ENCODE results near the gene SDR9C7. TPM values are rescaled to one million over a fixed set of nuclear protein-coding genes. Genes with fewer than 3 reads are reported as not detected.

The SDR9C7 gene
- total RNA-seq, 1 donor from 2014 or later, result not detected

GRCh38 chr12:56951582-56952339 lies 17.6 kb upstream of the SDR9C7 start:
- no peak for FAIRE-seq
- H3K4me2 ChIP-seq (ENCODE audit: low read length), result no peak overlapping the region
- Mint-ChIP-seq H3K27ac (ENCODE audit: unreplicated experiment) (no peak overlapping the region), H3K4me1 (ENCODE audit: low read depth, unreplicated experiment) (no peaks in the 10 kb centered on the region), H3K27me3 (ENCODE audit: low read depth, unreplicated experiment) (peaks cover 29% of the 10 kb centered on the region), H3K9me3 (ENCODE audit: unreplicated experiment) (peaks cover 3% of the 10 kb centered on the region), H3K36me3 (ENCODE audit: low read depth, unreplicated experiment) (peaks cover 8% of the 10 kb centered on the region), H3K4me3 (ENCODE audit: unreplicated experiment) (no peak overlapping the region)
- no peaks in the 10 kb centered on the region for H3K9me3 ChIP-seq (ENCODE audit: insufficient read depth, low read depth, low read length)
- H3K9ac ChIP-seq (ENCODE audit: low read length), result no peak overlapping the region
- DNase-seq (ENCODE audit: low read depth), result no peak
- no peak overlapping the region for H3K27ac ChIP-seq (ENCODE audit: low read depth, low read length)
- H3K27me3 ChIP-seq (ENCODE audit: insufficient read depth, low read length), result no peaks in the 10 kb centered on the region
- H3K36me3 ChIP-seq (ENCODE audit: insufficient read depth, low read length), result no peaks in the 10 kb centered on the region
- no peaks in the 10 kb centered on the region for H3K4me1 ChIP-seq (ENCODE audit: insufficient read depth, low read length)
- H3K4me3 ChIP-seq (ENCODE audit: insufficient read depth, low read depth, low read length), result no peak overlapping the region
- no peaks in the 10 kb centered on the region for H4K20me1 ChIP-seq (ENCODE audit: insufficient read depth, low read length)
- TF ChIP-seq EZH2 (IDR thresholded peaks at IDR 0.05; ENCODE audit: insufficient read depth, low read length), result no peak
- TF ChIP-seq, protein P1, sequence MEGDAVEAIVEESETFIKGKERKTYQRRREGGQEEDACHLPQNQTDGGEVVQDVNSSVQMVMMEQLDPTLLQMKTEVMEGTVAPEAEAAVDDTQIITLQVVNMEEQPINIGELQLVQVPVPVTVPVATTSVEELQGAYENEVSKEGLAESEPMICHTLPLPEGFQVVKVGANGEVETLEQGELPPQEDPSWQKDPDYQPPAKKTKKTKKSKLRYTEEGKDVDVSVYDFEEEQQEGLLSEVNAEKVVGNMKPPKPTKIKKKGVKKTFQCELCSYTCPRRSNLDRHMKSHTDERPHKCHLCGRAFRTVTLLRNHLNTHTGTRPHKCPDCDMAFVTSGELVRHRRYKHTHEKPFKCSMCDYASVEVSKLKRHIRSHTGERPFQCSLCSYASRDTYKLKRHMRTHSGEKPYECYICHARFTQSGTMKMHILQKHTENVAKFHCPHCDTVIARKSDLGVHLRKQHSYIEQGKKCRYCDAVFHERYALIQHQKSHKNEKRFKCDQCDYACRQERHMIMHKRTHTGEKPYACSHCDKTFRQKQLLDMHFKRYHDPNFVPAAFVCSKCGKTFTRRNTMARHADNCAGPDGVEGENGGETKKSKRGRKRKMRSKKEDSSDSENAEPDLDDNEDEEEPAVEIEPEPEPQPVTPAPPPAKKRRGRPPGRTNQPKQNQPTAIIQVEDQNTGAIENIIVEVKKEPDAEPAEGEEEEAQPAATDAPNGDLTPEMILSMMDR (IDR thresholded peaks at IDR 0.05; ENCODE audit: insufficient read depth, low read depth, low read length), result no peak
- no peaks in the 10 kb centered on the region for H3K79me2 ChIP-seq (ENCODE audit: insufficient read depth, low read length)
- H2AFZ ChIP-seq (ENCODE audit: low read depth, low read length), result no peak overlapping the region

GRCh38 chr12:56948881-56949280 lies 14.7 kb upstream of the SDR9C7 start:
- Mint-ChIP-seq H3K27ac (ENCODE audit: unreplicated experiment) (no peak overlapping the region), H3K4me1 (ENCODE audit: low read depth, unreplicated experiment) (no peaks in the 10 kb centered on the region)
- no peak for FAIRE-seq

More at GRCh38 chr12:56948881-56949280, 14.7 kb upstream of the SDR9C7 start:
- no peaks in the 10 kb centered on the region for H3K27me3 ChIP-seq (ENCODE audit: insufficient read depth, low read length)
- no peaks in the 10 kb centered on the region for H4K20me1 ChIP-seq (ENCODE audit: insufficient read depth, low read length)
- TF ChIP-seq, protein P1 (IDR thresholded peaks at IDR 0.05; ENCODE audit: insufficient read depth, low read depth, low read length), result no peak
- no peak for TF ChIP-seq EZH2 (IDR thresholded peaks at IDR 0.05; ENCODE audit: insufficient read depth, low read length)
- H2AFZ ChIP-seq (ENCODE audit: low read depth, low read length), result no peak overlapping the region
- H3K9me3 Mint-ChIP-seq (ENCODE audit: unreplicated experiment), result peaks cover 3% of the 10 kb centered on the region
- no peak for DNase-seq (ENCODE audit: low read depth)
- H3K79me2 ChIP-seq (ENCODE audit: insufficient read depth, low read length), result no peaks in the 10 kb centered on the region
- H3K4me2 ChIP-seq (ENCODE audit: low read length), result no peak overlapping the region
- H3K27me3 Mint-ChIP-seq (ENCODE audit: low read depth, unreplicated experiment), result peaks cover 19% of the 10 kb centered on the region
- H3K36me3 ChIP-seq (ENCODE audit: insufficient read depth, low read length), result no peaks in the 10 kb centered on the region
- H3K4me3 Mint-ChIP-seq (ENCODE audit: unreplicated experiment), result no peak overlapping the region
- peaks cover 8% of the 10 kb centered on the region for H3K36me3 Mint-ChIP-seq (ENCODE audit: low read depth, unreplicated experiment)
- no peak overlapping the region for H3K27ac ChIP-seq (ENCODE audit: low read depth, low read length)
- H3K4me3 ChIP-seq (ENCODE audit: insufficient read depth, low read depth, low read length), result no peak overlapping the region
- H3K9ac ChIP-seq (ENCODE audit: low read length), result no peak overlapping the region
- no peaks in the 10 kb centered on the region for H3K9me3 ChIP-seq (ENCODE audit: insufficient read depth, low read depth, low read length)
- H3K4me1 ChIP-seq (ENCODE audit: insufficient read depth, low read length), result no peaks in the 10 kb centered on the region

All from astrocyte (in vitro differentiated cells and primary cell).